Immature natural killer cell (primary cell): ENCODE measurements around the gene TTLL8. TPM values are rescaled to one million over a fixed set of nuclear protein-coding genes. Genes with fewer than 3 reads are reported as not detected.

Experiments
- DNase-seq, 3 donors: peaks; one replicate each; pipeline ENCODE4 v3.0.0; 2022; ENCODE audit warnings: mixed read lengths in 1 of 3
- H3K27ac Mint-ChIP-seq, 6 donors: one replicate each; pipeline ENCODE4 v1.8.0; 2020; ENCODE audit warnings: mixed read lengths in 6 of 6, mild to moderate bottlenecking in 5 of 6, inconsistent platforms in 4 of 6, moderate library complexity in 3 of 6
- H3K27me3 Mint-ChIP-seq, 3 donors: one replicate each; pipeline ENCODE4 v1.8.0; 2020 to 2021; ENCODE audit warnings: low read depth in 3 of 3, mild to moderate bottlenecking in 3 of 3, mixed read lengths in 3 of 3, moderate library complexity in 3 of 3, inconsistent platforms in 1 of 3
- H3K36me3 Mint-ChIP-seq, 3 donors: one replicate each; pipeline ENCODE4 v1.8.0; 2020; ENCODE audit warnings: mixed read lengths in 3 of 3, inconsistent platforms in 2 of 3, mild to moderate bottlenecking in 2 of 3
- H3K4me1 Mint-ChIP-seq, 2 donors: one replicate each; pipeline ENCODE4 v1.8.0; 2020; ENCODE audit warnings: inconsistent platforms in 2 of 2, mild to moderate bottlenecking in 2 of 2, mixed read lengths in 2 of 2, moderate library complexity in 1 of 2
- H3K4me3 Mint-ChIP-seq, 5 donors: one replicate each; pipeline ENCODE4 v1.8.0; 2020; ENCODE audit warnings: mild to moderate bottlenecking in 5 of 5, mixed read lengths in 5 of 5, inconsistent platforms in 3 of 5, moderate library complexity in 3 of 5
- H3K9me3 Mint-ChIP-seq, 6 donors: one replicate each; pipeline ENCODE4 v1.8.0; 2020; ENCODE audit warnings: mild to moderate bottlenecking in 6 of 6, mixed read lengths in 6 of 6, inconsistent platforms in 4 of 6, moderate library complexity in 3 of 6
- polyA plus RNA-seq, 3 donors: library from polyadenylated mRNA; unstranded; fragments of 300-500 nt; fragmentation: Illumina TruSeq; gene quantifications; one replicate each; pipeline ENCODE4 v1.2.3, GENCODE V29; 2021

Gene TTLL8
- polyA plus RNA-seq, 3 donors from 2014 or later = not detected

- no peak for DNase-seq
- Mint-ChIP-seq H3K9me3 (no peaks in the 10 kb centered on the region), H3K27me3 (peaks cover 3 to 4% (median 3%) of the 10 kb centered on the region in 3 donors), H3K4me1 (peaks cover 6 to 9% of the 10 kb centered on the region in 2 donors), H3K27ac (no peak overlapping the region), H3K36me3 (no peaks in the 10 kb centered on the region), H3K4me3 (peak overlapping the region in 4 of 5 donors; percentile 15 to 32 (median 20))
These were observed 59.4 kb downstream of the TTLL8 start for GRCh38 chr22:49998718-49999062.

- no peaks in the 10 kb centered on the region for H3K36me3 Mint-ChIP-seq
- peak overlapping the region; percentile 15 to 43 (median 21) for H3K4me3 Mint-ChIP-seq
- no peak overlapping the region for H3K27ac Mint-ChIP-seq
- no peak for DNase-seq
- H3K4me1 Mint-ChIP-seq = peaks cover 8 to 13% of the 10 kb centered on the region in 2 donors
- no peaks in the 10 kb centered on the region for H3K9me3 Mint-ChIP-seq
- peaks cover 3 to 4% (median 3%) of the 10 kb centered on the region in 3 donors for H3K27me3 Mint-ChIP-seq
These were observed 60.0 kb downstream of the TTLL8 start for GRCh38 chr22:49997932-49998717.

- Mint-ChIP-seq H3K27me3 (peaks cover 3 to 5% (median 5%) of the 10 kb centered on the region in 3 donors), H3K4me3 (no peak overlapping the region), H3K9me3 (no peaks in the 10 kb centered on the region), H3K27ac (no peak overlapping the region), H3K36me3 (no peaks in the 10 kb centered on the region), H3K4me1 (peaks cover 8 to 14% of the 10 kb centered on the region in 2 donors)
- no peak for DNase-seq
These were observed 60.9 kb downstream of the TTLL8 start for GRCh38 chr22:49997251-49997599.

GRCh38 chr22:49996518-49997250, 61.4 kb downstream of the TTLL8 start:
- DNase-seq = no peak
- peaks cover 8 to 14% of the 10 kb centered on the region in 2 donors for H3K4me1 Mint-ChIP-seq
- peaks cover 2 to 5% (median 3%) of the 10 kb centered on the region in 3 donors for H3K27me3 Mint-ChIP-seq
- no peaks in the 10 kb centered on the region for H3K9me3 Mint-ChIP-seq
- H3K4me3 Mint-ChIP-seq = no peak overlapping the region
- H3K27ac Mint-ChIP-seq = no peak overlapping the region
- no peaks in the 10 kb centered on the region for H3K36me3 Mint-ChIP-seq

- Mint-ChIP-seq H3K4me3 (no peak overlapping the region), H3K4me1 (peaks cover 8 to 14% of the 10 kb centered on the region in 2 donors), H3K9me3 (no peaks in the 10 kb centered on the region), H3K27ac (no peak overlapping the region), H3K36me3 (peaks cover 0 to under 1% (median 0%) of the 10 kb centered on the region in 3 donors), H3K27me3 (peaks cover 2 to 5% (median 2%) of the 10 kb centered on the region in 3 donors)
- no peak for DNase-seq
These were observed 62.0 kb downstream of the TTLL8 start for GRCh38 chr22:49996119-49996517.

GRCh38 chr22:49995361-49996118, 62.6 kb downstream of the TTLL8 start:
- peaks cover 0 to 2% (median 0%) of the 10 kb centered on the region in 6 donors for H3K9me3 Mint-ChIP-seq
- peaks cover 2 to 5% (median 3%) of the 10 kb centered on the region in 3 donors for H3K27me3 Mint-ChIP-seq
- H3K4me1 Mint-ChIP-seq = peaks cover 8 to 14% of the 10 kb centered on the region in 2 donors
- H3K36me3 Mint-ChIP-seq = peaks cover 0 to 4% (median 0%) of the 10 kb centered on the region in 3 donors
- no peak overlapping the region for H3K27ac Mint-ChIP-seq
- no peak overlapping the region for H3K4me3 Mint-ChIP-seq
- no peak for DNase-seq

GRCh38 chr22:49995041-49995360, 63.1 kb downstream of the TTLL8 start:
- Mint-ChIP-seq H3K9me3 (peaks cover 0 to 2% (median 0%) of the 10 kb centered on the region in 6 donors), H3K27ac (no peak overlapping the region)

GRCh38 chr22:49994361-49995040, 63.6 kb downstream of the TTLL8 start:
- peaks cover 0 to 2% (median 0%) of the 10 kb centered on the region in 6 donors for H3K9me3 Mint-ChIP-seq
- H3K4me1 Mint-ChIP-seq = peaks cover 8 to 14% of the 10 kb centered on the region in 2 donors
- H3K4me3 Mint-ChIP-seq = no peak overlapping the region
- no peak for DNase-seq
- peaks cover 2 to 5% (median 3%) of the 10 kb centered on the region in 3 donors for H3K27me3 Mint-ChIP-seq
- no peak overlapping the region for H3K27ac Mint-ChIP-seq
- H3K36me3 Mint-ChIP-seq = peaks cover 0 to 4% (median 0%) of the 10 kb centered on the region in 3 donors

More at GRCh38 chr22:49995041-49995360, 63.1 kb downstream of the TTLL8 start:
- peaks cover 2 to 5% (median 3%) of the 10 kb centered on the region in 3 donors for H3K27me3 Mint-ChIP-seq
- peaks cover 0 to 4% (median 0%) of the 10 kb centered on the region in 3 donors for H3K36me3 Mint-ChIP-seq
- no peak for DNase-seq
- H3K4me1 Mint-ChIP-seq = peaks cover 8 to 14% of the 10 kb centered on the region in 2 donors
- no peak overlapping the region for H3K4me3 Mint-ChIP-seq

- H3K4me1 Mint-ChIP-seq = peaks cover 8 to 12% of the 10 kb centered on the region in 2 donors
- DNase-seq = no peak
- peak overlapping the region in 1 of 6 donors; percentile 71 for H3K27ac Mint-ChIP-seq
- H3K9me3 Mint-ChIP-seq = peaks cover 0 to 2% (median 0%) of the 10 kb centered on the region in 6 donors
- no peak overlapping the region for H3K4me3 Mint-ChIP-seq
- peaks cover 0 to 4% (median 0%) of the 10 kb centered on the region in 3 donors for H3K36me3 Mint-ChIP-seq
- H3K27me3 Mint-ChIP-seq = peaks cover 0 to 5% (median 3%) of the 10 kb centered on the region in 3 donors
These were observed 64.3 kb downstream of the TTLL8 start for GRCh38 chr22:49993649-49994360.

GRCh38 chr22:49992921-49993648, 65.0 kb downstream of the TTLL8 start:
- peak; percentile 42 to 56 (median 50) for DNase-seq
- H3K4me3 Mint-ChIP-seq = no peak overlapping the region
- H3K4me1 Mint-ChIP-seq = peaks cover 2 to 5% of the 10 kb centered on the region in 2 donors
- peaks cover 0 to 2% (median 0%) of the 10 kb centered on the region in 6 donors for H3K9me3 Mint-ChIP-seq
- H3K27ac Mint-ChIP-seq = peak overlapping the region in 1 of 6 donors; percentile 71
- H3K27me3 Mint-ChIP-seq = peaks cover 3 to 6% (median 3%) of the 10 kb centered on the region in 3 donors
- H3K36me3 Mint-ChIP-seq = peaks cover 0 to 4% (median 0%) of the 10 kb centered on the region in 3 donors

GRCh38 chr22:49991907-49992533, 66.1 kb downstream of the TTLL8 start:
- Mint-ChIP-seq H3K27ac (no peak overlapping the region), H3K9me3 (peaks cover 2 to 6% (median 4%) of the 10 kb centered on the region in 6 donors), H3K4me1 (peaks cover 2 to 5% of the 10 kb centered on the region in 2 donors), H3K27me3 (peaks cover 3 to 9% (median 3%) of the 10 kb centered on the region in 3 donors), H3K36me3 (peaks cover 0 to 4% (median 4%) of the 10 kb centered on the region in 3 donors), H3K4me3 (no peak overlapping the region)
- DNase-seq = no peak

GRCh38 chr22:49991167-49991566, 66.9 kb downstream of the TTLL8 start:
- H3K4me3 Mint-ChIP-seq = no peak overlapping the region
- peaks cover 3 to 15% (median 11%) of the 10 kb centered on the region in 6 donors for H3K9me3 Mint-ChIP-seq

More at GRCh38 chr22:49991167-49991566, 66.9 kb downstream of the TTLL8 start:
- Mint-ChIP-seq H3K27ac (no peak overlapping the region), H3K27me3 (peaks cover 8 to 11% (median 9%) of the 10 kb centered on the region in 3 donors), H3K4me1 (peaks cover 2 to 5% of the 10 kb centered on the region in 2 donors), H3K36me3 (peaks cover 0 to 11% (median 4%) of the 10 kb centered on the region in 3 donors)
- DNase-seq = no peak
